ENCODE results near the gene ASCC3.

Gene ASCC3

GRCh38 chr6:100493206-100493888, 387.8 kb downstream of the ASCC3 start:
- no peak for DNase-seq (ENCODE audit: low read depth)

GRCh38 chr6:100491952-100492670, 389.0 kb downstream of the ASCC3 start:
- DNase-seq (ENCODE audit: low read depth): no peak

GRCh38 chr6:100490065-100490464, 391.1 kb downstream of the ASCC3 start:
- no peak for DNase-seq (ENCODE audit: low read depth)

GRCh38 chr6:100488244-100488643, 392.9 kb downstream of the ASCC3 start:
- DNase-seq (ENCODE audit: low read depth): no peak

- DNase-seq (ENCODE audit: low read depth): no peak
Measured at GRCh38 chr6:100487638-100488037, 393.5 kb downstream of the ASCC3 start.

GRCh38 chr6:100485268-100485667, 395.9 kb downstream of the ASCC3 start:
- DNase-seq (ENCODE audit: low read depth): no peak

GRCh38 chr6:100484474-100484873, 396.7 kb downstream of the ASCC3 start:
- no peak for DNase-seq (ENCODE audit: low read depth)

GRCh38 chr6:100482698-100483097, 398.4 kb downstream of the ASCC3 start:
- no peak for DNase-seq (ENCODE audit: low read depth)

GRCh38 chr6:100479179-100480035, 401.7 kb downstream of the ASCC3 start:
- no peak for DNase-seq (ENCODE audit: low read depth)

GRCh38 chr6:100475554-100476320, 405.4 kb downstream of the ASCC3 start:
- DNase-seq (ENCODE audit: low read depth): no peak

GRCh38 chr6:100473182-100473581, 407.9 kb downstream of the ASCC3 start:
- DNase-seq (ENCODE audit: low read depth): no peak

- no peak for DNase-seq (ENCODE audit: low read depth)
Measured at GRCh38 chr6:100472674-100473073, 408.5 kb downstream of the ASCC3 start.

GRCh38 chr6:100470422-100471120, 410.6 kb downstream of the ASCC3 start:
- no peak for DNase-seq (ENCODE audit: low read depth)

GRCh38 chr6:100469101-100469859, 411.8 kb downstream of the ASCC3 start:
- no peak for DNase-seq (ENCODE audit: low read depth)

- no peak for DNase-seq (ENCODE audit: low read depth)
Measured at GRCh38 chr6:100468016-100468622, 413.0 kb downstream of the ASCC3 start.

- DNase-seq (ENCODE audit: low read depth): no peak
Measured at GRCh38 chr6:100467129-100468015, 413.8 kb downstream of the ASCC3 start.

- no peak for DNase-seq (ENCODE audit: low read depth)
Measured at GRCh38 chr6:100466410-100467128, 414.6 kb downstream of the ASCC3 start.

GRCh38 chr6:100465701-100466409, 415.3 kb downstream of the ASCC3 start:
- DNase-seq (ENCODE audit: low read depth): no peak
